ENCODE results near the gene TUT4.

Gene TUT4

GRCh38 chr1:52455686-52456085, 97.2 kb downstream of the TUT4 start:
- DNase-seq = no peak

DNA sequence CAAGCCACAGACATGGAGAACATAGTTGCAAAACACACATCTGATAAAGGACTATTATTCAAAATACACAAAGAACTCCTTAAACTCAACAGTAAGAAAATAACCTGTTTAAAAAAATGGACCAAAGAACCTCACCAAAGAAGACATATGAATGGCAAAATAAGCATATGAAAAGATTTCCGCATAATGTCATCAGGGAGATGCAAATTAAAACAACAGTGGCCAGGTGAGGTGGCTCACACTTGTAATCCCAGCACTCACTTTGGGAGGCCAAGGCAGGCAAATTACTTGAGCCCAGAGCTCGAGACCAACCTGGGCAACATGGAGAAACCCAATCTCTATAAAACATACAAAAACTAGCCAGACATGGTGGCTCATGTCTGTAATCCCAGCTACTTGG, 98.1 kb downstream of the TUT4 start:
- no peak for DNase-seq

DNA sequence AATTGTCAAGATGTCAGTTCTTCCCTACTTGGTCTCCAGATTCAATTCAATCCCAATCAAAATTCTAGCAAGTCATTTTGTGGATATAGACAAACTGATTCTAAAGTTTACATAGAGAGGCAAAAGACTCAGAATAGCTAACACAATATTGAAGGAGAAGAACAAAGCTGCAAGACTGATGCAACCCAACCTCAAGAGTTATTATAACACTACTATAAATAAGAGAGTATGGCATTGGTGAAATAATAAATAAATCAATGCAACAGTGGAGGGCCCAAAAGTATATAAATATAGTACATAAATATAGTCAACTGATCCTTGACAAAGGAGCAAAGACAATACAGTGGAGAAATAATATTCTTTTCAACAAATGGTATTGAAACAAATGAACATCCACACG, 98.8 kb downstream of the TUT4 start:
- DNase-seq = no peak

- no peak for DNase-seq
These were observed 108.4 kb downstream of the TUT4 start for GRCh38 chr1:52444463-52444862.

GRCh38 chr1:52439976-52440375, 112.9 kb downstream of the TUT4 start:
- no peak for DNase-seq

DNA sequence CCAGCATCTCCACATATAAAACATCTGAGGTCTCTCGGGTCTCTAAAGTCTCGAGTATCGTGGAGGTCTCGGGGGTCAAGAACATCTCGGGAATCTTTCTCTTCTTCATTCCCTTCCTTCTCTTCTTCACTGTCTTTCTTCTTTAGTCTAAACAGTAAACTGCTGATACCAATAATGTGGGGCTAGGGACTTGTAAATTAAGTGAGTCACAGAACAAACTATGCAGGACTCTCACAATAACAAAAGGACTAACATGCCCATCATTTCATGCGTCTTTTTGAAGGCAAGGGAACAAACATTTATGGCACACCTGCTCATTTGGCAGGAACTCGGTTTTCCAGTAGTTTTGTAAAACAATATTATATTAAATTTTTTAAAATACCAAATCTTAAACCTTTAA, 116.1 kb downstream of the TUT4 start:
- no peak for DNase-seq

GRCh38 chr1:52435650-52436049, 117.2 kb downstream of the TUT4 start:
- no peak for DNase-seq

DNA sequence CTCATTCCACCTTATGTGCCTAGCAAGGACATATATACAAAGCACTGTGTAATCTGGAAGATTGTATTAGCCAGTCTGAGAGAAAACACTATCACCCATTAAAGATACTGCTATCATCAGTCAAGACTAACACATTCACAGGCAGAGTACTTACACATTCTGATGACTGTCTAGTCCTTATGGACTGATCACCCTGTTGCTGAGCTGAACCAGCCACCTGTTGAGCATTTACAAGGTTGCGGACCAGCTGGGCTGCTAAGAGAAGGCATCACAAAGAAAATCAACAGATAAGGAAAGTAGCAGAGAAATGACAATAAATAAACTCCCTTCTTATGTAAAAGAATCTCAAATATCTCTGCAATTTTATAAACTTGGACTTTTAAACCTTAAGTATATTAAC, 117.7 kb downstream of the TUT4 start:
- DNase-seq = no peak

DNA sequence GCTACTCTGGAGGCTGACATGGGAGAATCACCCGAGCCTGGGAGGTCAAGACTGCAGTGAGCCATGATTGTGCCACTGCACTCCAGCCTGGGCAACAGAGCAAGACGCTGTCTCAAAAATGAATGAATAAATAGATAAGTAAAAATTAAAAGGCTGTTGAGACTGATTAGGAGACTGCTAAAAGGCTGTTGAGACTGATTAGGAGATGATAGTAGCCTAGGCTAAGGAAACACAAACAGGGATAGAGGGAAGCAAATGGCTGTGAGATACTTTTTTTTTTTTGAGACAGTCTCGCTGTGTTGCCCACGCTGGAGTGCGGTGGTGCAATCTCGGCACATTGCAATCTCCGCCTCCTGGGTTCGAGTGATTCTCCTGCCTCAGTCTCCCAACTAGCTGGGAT, 120.1 kb downstream of the TUT4 start:
- no peak for DNase-seq

- DNase-seq = no peak
These were observed 125.7 kb downstream of the TUT4 start for GRCh38 chr1:52427152-52427551.

DNA sequence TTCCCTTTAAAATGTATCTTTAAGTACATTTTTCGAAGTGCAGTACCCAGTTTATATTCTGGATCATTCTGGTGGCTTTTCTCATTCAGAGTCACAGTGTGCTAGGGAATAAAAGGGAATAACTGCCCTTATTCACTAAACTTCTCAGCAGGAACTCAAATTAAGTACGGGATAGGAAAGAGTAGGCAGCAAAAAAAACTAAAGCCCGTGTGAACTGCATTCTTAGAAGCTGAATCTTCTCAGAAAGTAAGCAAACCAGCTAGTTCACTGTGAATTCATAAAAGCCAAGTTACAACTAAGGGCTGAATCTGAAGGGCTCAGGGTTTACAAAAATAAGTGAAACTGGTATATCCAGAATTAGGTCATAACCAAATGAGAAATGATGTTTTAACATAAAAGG, 126.5 kb downstream of the TUT4 start:
- no peak for DNase-seq

DNA sequence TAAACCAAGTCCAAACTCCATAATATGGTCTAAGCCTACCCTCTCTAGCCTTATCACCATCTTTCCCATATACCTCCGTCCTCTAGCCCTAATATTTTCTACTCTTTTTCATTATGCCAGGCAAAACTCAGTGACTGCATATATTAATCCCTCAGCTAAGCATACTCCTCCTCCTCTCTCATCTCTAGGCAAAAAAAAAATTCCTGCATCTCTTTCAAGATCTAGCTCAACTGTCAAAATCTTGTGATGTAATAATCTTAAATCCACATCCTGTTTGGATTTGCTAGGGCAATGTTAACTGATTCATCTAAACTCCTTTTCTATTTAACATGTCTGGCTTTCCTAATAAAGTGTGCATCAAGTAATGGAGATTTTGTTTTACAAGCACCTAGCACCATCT, 128.1 kb downstream of the TUT4 start:
- peak in 3 of 6 experiments; percentile 10 to 32 (median 19) for DNase-seq

DNA sequence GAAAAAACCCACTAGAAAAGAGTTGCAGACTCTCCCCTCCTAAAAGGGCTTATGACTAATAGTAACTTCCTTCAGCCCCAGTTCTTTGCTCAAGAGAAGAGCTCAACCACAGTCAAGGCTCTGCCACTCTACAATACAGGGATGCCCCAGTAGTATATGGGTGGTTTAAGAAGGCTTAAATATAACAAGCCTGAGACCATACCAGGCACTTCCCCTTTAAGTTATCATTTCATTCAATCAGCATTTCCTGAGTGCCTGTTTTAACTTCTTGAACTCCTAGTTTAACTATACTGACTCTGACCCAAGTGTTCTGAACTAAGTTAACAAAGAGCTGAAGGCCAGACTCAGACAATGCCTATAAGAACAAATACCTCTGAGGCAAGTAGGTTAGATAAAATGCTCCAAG, 128.7 kb downstream of the TUT4 start:
- peak in 3 of 6 experiments; percentile 24 to 73 (median 73) for DNase-seq

- peak; percentile 38 to 82 (median 68) for DNase-seq
These were observed 129.1 kb downstream of the TUT4 start for GRCh38 chr1:52423771-52424170.

- no peak for DNase-seq
These were observed 129.8 kb downstream of the TUT4 start for GRCh38 chr1:52423055-52423454.

GRCh38 chr1:52420713-52421112, 132.2 kb downstream of the TUT4 start:
- DNase-seq = no peak

- no peak for DNase-seq
These were observed 136.1 kb downstream of the TUT4 start for GRCh38 chr1:52416811-52417210.

GRCh38 chr1:52414942-52415341, 137.9 kb downstream of the TUT4 start:
- no peak for DNase-seq

DNA sequence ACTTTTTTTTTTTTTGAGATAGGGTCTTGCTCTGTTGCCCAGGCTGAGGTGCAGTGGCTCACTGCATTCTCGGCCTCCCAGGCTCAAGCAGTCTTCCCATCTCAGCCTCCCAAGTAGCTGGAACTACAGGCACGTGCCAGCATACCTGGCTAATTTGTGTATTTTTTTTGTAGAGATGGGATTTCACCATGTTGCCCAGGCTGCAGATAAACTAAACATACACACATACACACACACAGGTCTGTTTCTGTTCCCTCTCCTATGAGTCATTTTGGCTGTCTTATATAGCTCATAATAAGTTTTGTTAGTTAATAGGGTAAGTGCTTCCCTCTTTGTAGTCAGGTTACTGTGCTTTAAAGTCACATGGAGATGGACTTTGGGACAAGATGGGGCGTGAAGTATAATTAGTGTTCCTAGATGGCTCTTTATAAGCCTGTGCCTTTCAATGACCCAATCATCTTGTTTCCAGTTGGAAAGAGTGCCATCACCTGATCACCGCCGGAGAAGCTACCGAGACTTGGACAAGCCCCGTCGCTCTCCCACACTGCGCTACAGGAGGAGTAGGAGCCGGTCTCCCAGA, 139.4 kb downstream of the TUT4 start:
- no peak for DNase-seq

DNA sequence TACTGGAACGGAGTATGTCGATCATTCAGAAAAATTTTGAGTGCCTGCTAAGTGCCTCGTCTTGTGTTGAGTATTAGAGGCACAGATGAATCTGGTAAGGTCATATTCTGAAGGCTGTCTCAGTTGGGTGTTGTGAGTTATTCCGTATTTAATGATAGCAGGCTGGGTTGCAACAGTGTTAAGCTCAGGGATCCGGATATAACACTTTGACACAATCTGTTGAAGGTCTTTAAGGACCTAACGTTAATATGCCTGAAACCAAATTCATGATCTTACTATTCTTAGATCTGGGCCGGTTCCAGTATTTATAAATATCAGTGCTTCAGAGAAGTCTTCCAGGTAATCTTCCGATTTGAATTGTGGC, 147.9 kb downstream of the TUT4 start:
- DNase-seq = no peak

DNA sequence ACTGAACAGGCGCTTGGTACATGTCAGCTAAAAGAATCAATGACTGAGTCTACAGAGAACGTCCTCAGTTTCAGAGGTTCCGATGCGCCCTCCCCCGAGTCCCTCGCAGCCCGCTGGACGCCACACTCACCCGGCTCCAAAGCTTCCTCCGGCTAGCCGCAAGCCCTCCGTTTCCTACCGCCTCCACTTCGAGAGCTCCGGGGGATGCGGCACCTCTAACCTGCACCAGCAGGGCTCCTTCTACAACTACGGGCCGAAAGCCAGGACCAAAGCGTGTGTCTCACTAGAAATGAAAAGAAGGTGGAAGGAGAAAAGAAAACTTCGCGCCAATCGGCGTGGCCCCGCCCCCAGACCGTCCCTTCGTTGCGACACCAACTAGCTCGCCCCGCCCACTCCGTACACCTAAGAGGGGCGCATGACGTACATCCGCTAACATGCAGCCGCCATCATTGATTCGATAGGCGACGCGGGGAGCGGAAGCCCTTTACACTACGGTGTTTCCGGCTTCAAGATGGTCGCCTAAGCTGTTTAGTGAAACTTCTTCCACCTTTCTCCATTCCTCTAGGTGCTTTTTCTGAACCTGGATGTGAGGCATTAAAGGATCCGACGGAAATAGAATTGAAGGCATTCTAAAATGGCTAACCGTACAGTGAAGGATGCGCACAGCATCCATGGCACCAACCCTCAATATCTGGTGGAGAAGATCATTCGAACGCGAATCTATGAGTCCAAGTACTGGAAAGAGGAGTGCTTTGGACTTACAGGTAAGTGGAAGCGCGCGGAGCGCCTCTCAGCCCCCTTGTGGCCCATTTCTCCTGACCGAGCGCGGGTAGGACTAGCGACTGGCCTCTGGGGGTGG, 148.5 kb downstream of the TUT4 start, which contains the start of the genes ORC1 and PRPF38A:
Gene ORC1, minus strand, starts transcription at position 308 of the 859 bp plus-strand sequence. CDS start 2,200 bp downstream, outside the sequence.
Gene PRPF38A, plus strand, starts transcription at position 487 of the 859 bp plus-strand sequence. Its CDS starts 148 bp downstream, at position 635.
- DNase-seq = peak; percentile 92 to 97 (median 96)

DNA sequence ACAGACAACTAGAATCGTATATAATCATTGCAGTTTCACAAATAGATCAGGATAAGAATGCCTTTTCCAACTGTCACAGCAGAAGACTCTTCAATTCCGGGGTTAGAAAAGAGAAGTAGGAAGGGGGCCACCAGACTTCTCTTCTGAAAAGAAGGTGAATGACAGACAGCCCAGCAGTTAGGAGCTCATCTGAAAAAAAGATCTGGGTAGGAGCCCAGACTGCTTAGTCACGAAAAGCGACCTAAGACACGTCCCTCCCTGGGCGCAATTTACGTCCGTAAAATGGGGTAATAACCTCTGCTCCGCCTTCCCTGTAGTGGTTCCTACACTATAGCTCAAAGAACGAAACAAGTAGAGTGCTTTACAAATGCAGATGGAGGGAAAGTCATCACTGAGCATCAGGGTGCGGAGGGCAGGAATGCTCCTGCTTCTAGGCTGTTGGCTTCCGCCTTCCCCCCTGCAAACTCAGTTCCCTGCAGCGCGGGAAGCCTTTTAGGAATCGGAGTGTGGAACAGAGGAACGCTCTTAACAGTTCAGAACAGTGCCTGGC, 149.3 kb downstream of the TUT4 start:
- peak in 5 of 6 experiments; percentile 10 to 61 (median 37) for DNase-seq

DNA sequence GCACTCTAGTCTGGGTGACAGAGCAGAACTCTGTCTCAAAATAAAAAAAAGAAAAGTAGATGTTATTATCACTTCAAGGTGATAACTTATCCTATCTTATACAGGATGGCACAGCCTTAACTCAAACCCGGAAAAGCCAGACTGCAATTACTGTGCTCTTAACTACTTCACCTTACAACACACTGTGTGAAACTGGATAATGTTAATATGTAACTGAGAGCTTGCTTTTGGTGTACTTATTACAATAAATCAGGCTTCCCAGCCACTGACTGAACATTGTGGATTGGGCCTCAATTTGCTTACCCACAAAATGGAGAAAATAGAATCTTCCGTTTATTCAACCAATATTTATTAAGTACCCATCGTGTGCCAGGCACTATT, 150.0 kb downstream of the TUT4 start:
- DNase-seq = no peak

GRCh38 chr1:52400131-52400530, 152.8 kb downstream of the TUT4 start:
- DNase-seq = no peak

Data from stimulated activated naive CD4-positive, alpha-beta T cell (primary cell).